H7 (cell line): Measurements from ENCODE around the gene HTR2A. TPM values are rescaled to one million over a fixed set of nuclear protein-coding genes. Genes with fewer than 3 reads are reported as not detected.

Source experiments
- DNase-seq: peaks from one replicate; pipeline ENCODE4 v3.0.0; 2012
- H3K27me3 ChIP-seq: 2 replicates; pipeline ENCODE4 v1.6.0; 2011; ENCODE audit warnings: mild to moderate bottlenecking, low read length; ENCODE audit not compliant: control insufficient read depth, insufficient read depth
- H3K36me3 ChIP-seq: replicated peaks from 2 replicates; pipeline ENCODE4 v1.5.1; 2011; ENCODE audit warnings: low read length; ENCODE audit not compliant: control insufficient read depth, insufficient read depth
- H3K4me3 ChIP-seq: 2 replicates; pipeline ENCODE4 v1.5.1; 2011; ENCODE audit warnings: low read depth, mild to moderate bottlenecking, control low read depth, low read length, moderate library complexity; ENCODE audit not compliant: insufficient read depth
- total RNA-seq: library from RNA; depleted of rRNA; stranded (reverse); fragments of >200 nt; shearing (Covaris generic); gene quantifications from 2 replicates; pipeline ENCODE4 v1.2.3, GENCODE V29; 2014

HTR2A gene
- total RNA-seq, 1 experiment from 2014 or later: not detected

DNA sequence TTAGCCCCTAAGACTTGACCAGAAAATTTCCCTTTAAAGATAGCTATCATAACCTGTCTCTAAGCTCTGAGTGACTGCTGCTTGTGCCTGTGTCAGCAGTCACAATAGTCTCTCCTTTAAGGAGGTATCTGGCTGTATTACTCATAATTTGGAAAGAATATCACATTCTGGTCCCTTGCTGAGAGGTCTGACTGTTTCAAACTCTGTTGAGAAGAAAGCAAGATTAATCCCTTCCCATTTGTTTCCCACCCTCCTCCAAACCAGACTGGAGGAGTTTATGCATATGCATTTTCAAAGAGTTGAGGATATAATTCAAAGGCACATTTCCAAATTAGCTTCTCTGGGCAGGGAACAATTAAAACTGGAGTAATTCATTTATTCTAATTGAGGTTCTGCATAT lies 2.3 kb downstream of the HTR2A start:
- no peaks in the 10 kb centered on the region; the same call in 1 of the 2 replicates for H3K27me3 ChIP-seq
- no peaks in the 10 kb centered on the region for H3K36me3 ChIP-seq
- H3K4me3 ChIP-seq: peak overlapping the region; percentile 40; the same call in 1 of the 2 replicates
- DNase-seq: no peak

DNA sequence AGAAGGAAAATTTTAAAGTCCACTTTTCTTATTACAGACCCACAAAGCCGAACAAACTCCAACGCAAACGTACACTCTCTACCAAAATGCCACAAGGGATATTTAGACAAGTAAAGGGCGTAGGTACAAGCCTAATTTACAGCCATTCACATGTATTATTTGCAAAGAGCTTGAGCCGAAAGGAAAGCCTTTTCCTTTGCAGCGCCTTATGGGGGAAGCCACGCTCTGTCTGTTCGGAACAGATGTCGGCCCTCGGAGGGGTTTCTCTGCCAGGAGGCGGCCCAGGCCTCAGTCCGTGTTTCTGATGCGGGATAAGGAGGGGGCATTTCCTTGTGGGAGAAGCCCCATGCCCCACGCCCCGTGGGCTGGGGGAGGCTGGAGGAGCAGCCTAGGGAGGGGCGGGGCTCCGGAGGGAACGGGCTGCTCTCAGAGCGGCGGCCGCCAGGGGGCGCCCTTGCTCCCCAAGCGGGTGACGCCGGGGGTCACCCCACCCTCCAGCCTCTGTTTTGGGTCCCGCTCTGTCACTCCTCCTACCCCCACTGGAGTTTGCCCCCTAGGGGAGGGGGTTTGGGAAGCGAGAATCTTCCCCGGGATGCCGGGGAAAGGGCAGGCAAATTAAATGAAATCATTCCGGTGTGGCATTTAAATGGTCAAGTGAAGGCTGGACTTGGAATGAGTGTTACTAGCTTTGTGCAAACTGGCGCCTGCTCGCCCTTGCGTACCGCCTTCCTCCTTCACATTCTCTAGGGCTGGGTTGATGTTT lies 2.9 kb downstream of the HTR2A start:
- Histone ChIP-seq H3K4me3 (peak overlapping the region; percentile 40), H3K27me3 (no peaks in the 10 kb centered on the region; the same call in 1 of the 2 replicates), H3K36me3 (no peaks in the 10 kb centered on the region)
- DNase-seq: peak; percentile 92

DNA sequence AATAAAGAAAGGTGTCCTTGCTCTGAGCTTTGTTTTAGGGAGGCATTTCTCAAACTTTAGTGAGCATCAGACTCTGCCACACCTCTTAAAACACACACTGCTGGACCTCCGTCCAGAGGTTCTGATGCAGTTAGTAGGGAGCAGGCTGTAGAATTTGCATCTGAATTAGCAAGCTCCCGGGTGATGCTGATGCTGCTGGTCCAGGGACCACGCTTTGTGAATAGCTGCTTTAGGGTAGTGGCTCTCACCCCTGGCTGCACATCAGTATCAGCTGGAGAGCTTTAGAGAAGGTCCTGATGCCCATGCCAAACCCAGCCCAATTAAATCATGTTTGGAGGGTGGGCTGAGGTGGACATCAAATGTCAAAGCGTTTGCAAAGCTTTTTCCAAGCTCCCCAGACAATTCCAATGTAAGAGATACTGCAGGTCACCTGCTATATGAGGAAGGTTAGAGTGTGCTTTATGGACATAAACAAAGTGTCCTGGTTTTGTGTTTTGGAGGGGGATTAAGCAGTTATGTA lies 3.6 kb downstream of the HTR2A start:
- H3K4me3 ChIP-seq: no peak overlapping the region
- peak; percentile 41 for DNase-seq
- H3K27me3 ChIP-seq: no peaks in the 10 kb centered on the region; the same call in 1 of the 2 replicates
- no peaks in the 10 kb centered on the region for H3K36me3 ChIP-seq

DNA sequence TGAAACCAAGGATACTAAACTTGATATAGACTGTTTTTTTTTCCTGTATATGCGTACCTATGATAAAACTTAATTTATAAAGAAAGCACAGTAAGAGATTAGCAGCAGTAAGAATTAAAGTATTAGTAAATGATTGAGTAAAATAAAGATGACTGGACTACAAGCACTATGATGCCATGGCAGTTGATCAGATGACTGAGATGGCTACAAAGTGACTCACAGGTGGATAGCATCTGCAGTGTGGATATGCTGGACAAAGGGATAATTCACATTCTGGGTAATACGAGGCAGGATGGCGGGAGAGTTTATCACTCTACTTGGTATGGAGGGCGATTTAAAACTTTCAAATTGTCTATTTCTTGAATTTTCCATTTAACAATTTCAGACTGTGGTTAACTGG lies 11.8 kb downstream of the HTR2A start:
- DNase-seq: no peak
- Histone ChIP-seq H3K4me3 (no peak overlapping the region), H3K27me3 (no peaks in the 10 kb centered on the region), H3K36me3 (no peaks in the 10 kb centered on the region)

DNA sequence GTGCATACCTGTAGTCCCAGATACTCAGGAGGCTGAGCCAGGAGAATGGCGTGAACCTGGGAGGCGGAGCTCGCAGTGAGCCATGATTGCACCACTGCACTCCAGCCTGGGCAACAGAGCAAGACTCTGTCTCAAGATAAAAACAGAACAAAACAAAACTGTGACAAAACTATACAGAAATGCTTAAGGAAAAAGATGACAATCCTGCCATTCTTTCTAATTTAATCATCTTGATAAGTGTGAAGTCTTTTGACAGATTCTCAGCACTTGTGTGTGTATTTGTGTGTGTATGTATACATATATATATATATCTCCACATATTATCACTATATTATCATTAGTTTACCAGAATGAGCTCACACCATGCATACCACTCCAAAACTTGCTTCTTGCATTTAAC lies 12.3 kb downstream of the HTR2A start:
- Histone ChIP-seq H3K4me3 (no peak overlapping the region), H3K27me3 (no peaks in the 10 kb centered on the region), H3K36me3 (no peaks in the 10 kb centered on the region)
- no peak for DNase-seq

DNA sequence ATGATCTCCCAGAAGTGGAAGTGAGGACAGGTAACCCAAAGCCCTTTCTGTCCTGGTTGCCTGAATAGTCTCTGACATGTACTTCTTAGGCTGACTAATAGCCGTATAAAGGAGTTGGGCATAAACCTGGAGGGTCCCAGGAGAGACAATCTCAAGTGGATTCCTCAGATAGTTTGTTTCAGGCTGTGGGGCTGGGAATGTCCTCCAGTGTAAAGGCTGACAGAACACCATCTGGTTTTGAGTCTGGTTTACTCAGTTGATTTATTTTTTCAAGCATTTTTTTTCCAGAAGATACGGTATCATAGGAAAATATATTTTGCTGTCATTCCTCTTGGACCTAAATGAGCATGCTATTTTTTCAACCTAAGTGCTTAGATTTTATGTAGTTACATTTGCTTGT lies 15.2 kb downstream of the HTR2A start:
- Histone ChIP-seq H3K36me3 (no peaks in the 10 kb centered on the region), H3K4me3 (no peak overlapping the region), H3K27me3 (no peaks in the 10 kb centered on the region)
- DNase-seq: no peak

DNA sequence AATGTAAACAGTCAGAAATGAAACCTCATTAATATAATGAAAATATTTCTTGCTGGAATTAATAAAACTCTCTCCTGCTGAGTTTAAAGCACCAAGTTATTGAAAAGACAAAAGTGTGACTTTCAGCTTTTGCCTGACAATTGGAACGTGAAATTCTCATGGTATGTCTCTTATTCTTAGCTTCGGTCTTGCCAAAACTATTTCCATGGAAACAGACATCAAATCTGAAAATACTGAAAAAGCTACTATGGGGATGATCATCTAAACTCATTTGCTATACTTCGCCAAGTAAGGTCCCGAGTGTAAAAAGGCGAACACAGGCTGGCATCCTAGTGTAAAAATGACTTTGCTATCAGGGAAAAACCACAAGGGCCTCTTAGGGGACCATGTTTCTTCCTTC lies 22.8 kb downstream of the HTR2A start:
- H3K36me3 ChIP-seq: no peaks in the 10 kb centered on the region
- no peak for DNase-seq
- H3K4me3 ChIP-seq: no peak overlapping the region
- no peaks in the 10 kb centered on the region for H3K27me3 ChIP-seq

DNA sequence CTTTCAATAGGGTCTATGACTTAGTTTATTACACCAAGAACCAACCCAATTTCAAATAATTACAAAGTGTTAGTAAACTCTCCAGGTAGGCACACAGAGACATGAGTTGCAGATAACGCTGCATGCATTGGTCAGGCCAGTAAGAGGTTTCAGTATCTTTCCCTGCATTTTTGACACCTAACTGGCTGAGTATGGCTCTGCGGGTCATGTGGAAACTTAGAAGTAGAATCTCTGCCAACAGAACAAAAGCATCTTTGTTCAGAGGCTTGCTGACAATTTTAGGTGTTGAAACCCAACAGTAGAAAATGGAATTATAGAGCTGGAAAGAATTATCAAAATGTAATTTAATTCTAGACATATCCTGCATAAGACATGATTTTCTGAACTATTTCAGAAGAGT lies 25.3 kb downstream of the HTR2A start:
- no peaks in the 10 kb centered on the region for H3K36me3 ChIP-seq
- DNase-seq: no peak
- H3K27me3 ChIP-seq: no peaks in the 10 kb centered on the region
- H3K4me3 ChIP-seq: no peak overlapping the region

DNA sequence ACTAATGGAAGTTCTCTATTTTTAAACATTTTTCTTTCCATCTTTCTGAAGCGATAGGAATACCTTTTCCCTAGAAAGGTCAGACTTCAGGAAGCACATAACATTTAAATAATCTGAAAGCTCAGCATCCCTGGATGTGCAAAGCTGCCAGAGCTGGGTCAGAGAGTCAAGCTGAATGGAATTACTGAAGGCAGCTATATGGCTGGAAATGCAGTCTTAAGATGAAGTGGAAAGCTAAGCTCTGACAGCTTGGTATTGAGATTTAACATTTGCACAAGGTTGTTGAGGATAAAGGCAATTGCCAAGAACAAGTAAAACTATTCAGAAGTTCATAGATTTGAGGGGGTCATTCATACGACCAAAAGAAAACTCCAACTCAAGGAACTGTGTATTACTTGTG lies 28.8 kb downstream of the HTR2A start:
- DNase-seq: no peak
- no peaks in the 10 kb centered on the region for H3K27me3 ChIP-seq
- no peaks in the 10 kb centered on the region for H3K36me3 ChIP-seq
- H3K4me3 ChIP-seq: no peak overlapping the region

DNA sequence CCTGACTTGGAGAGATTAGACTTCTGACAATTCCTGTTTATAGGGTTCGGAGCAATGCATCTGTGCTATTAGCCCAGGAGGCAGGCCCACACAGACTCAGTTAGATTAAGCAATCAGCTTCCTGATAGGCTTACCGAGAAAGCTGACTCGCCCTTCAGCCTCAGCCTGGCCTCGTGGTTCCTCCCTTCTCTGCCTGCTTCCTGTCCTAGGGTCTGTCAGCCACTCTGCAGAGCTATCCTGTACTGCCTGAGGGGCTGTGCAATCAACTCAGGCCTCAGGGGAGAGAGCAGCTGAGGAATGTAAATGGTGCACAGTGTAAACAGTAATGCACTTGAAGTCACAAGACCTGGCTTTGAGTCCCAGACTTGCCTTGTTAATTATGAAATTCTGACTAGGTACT lies 30.7 kb downstream of the HTR2A start:
- no peak overlapping the region for H3K4me3 ChIP-seq
- no peaks in the 10 kb centered on the region for H3K27me3 ChIP-seq
- no peaks in the 10 kb centered on the region for H3K36me3 ChIP-seq
- DNase-seq: peak; percentile 11

DNA sequence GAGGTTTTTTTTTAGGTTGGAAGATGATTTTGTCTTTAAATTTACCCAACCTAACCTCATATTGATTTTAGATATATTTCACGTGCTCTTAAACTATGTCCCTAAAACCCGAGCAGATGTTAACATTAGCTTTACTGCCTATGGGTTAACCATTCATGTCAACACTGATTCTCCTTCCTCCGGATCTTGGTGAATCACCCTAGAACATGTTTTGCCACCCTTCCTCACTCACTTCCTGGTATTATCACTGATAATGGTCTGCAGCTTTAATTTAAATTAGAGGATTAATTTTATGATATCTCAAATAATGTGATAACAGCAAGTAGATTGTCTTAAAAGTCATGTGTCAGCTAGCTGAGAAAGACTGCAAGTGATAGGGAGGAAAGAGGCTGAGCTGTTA lies 31.9 kb downstream of the HTR2A start:
- no peaks in the 10 kb centered on the region for H3K36me3 ChIP-seq
- DNase-seq: no peak
- H3K27me3 ChIP-seq: no peaks in the 10 kb centered on the region

DNA sequence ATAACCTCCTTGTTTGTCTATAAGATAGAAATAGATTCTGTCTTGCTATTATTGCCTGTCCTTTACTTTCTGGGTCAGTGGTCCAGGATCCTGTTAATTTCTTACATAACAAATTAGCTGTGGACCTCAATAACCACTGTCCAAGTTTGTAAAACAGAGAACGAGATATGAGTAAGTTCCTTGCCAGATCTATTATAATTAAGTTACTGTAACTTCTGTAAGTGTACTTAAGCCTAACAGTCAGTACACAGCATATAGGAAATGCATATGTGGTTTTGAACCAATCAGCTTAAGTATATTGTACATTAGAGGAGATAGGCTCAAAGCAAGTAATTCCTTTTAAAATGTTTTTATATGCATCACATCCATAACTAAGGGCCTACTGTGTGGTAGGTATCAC lies 34.9 kb downstream of the HTR2A start:
- DNase-seq: no peak
- no peak overlapping the region for H3K4me3 ChIP-seq
- no peaks in the 10 kb centered on the region; the same call in 1 of the 2 replicates for H3K27me3 ChIP-seq
- no peaks in the 10 kb centered on the region for H3K36me3 ChIP-seq

More for the DNA sequence above, 31.9 kb downstream of the HTR2A start:
- H3K4me3 ChIP-seq: no peak overlapping the region

DNA sequence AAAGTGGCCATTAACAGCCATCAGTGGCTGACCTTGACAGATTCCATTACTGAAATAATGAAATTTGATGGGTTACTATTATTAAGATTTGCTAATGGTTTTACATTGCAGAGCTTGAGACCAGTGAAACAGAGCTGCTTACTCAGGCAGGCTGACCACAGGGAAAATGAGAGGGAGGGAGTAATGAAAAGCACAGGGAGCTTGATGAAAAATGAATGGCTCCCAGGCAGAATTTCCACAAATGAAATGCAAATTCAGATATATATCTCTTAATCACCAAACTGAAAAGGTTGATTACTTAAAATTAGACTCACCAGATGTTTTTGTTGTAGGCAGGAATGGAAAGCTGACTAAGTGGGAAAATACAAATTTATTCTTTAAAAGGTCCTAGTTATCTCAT lies 36.1 kb downstream of the HTR2A start:
- Histone ChIP-seq H3K4me3 (no peak overlapping the region), H3K36me3 (no peaks in the 10 kb centered on the region), H3K27me3 (no peaks in the 10 kb centered on the region; the same call in 1 of the 2 replicates)
- DNase-seq: no peak

DNA sequence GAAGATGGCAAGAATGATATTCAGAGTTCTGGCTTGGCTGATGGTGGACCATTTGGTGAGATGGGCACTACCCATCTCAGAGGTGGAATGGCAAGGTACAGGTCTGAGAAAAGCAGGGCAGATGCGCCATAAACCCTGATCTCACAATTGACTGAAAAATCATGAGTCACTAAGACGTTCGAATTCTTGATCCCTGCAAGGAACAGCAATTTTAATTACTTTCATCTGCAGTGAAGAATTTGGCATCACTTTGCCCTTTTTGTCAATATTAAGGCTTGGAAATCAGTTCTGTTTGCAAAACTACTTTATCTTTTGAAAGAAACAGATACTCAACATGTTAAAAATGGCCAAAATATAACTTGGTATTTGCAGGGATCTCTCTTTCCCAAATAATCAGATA lies 38.1 kb downstream of the HTR2A start:
- DNase-seq: no peak
- no peaks in the 10 kb centered on the region for H3K36me3 ChIP-seq
- H3K27me3 ChIP-seq: no peaks in the 10 kb centered on the region; the same call in 1 of the 2 replicates
- no peak overlapping the region for H3K4me3 ChIP-seq

DNA sequence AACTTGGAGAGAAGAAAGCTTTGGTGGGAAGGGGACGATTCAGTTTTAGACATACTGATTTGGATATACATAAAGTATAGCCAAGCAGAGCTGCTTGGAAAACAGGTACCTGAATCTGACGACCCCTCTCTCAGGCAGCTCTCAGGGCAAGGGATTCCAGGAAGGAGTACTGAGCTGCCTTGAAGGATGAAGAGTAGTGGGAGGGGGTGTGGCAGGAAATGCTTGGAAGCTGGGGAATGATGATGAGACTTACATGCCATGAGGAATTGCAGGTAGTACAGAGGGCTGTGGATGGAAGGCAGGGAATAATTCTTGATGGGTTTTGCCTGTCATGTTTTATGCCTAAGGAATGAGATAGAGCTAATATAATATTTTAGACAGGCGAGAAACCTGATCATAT lies 38.7 kb downstream of the HTR2A start:
- H3K27me3 ChIP-seq: no peaks in the 10 kb centered on the region; the same call in 1 of the 2 replicates
- H3K36me3 ChIP-seq: no peaks in the 10 kb centered on the region
- DNase-seq: no peak
- no peak overlapping the region for H3K4me3 ChIP-seq
